Measurements from ENCODE around the gene EPO.
"Not testable (repeated sequence)": the region's sequence is repeated elsewhere in the genome, so short reads cannot be mapped to it uniquely, and the experiment has no call there.

The EPO gene

GRCh38 chr7:100739934-100740333 is 19.7 kb downstream of the EPO start:
- DNase-seq (ENCODE audit: low spot score): no peak

- no peak for DNase-seq (ENCODE audit: low spot score)
These were observed 24.3 kb downstream of the EPO start for GRCh38 chr7:100744605-100745004.

- DNase-seq (ENCODE audit: low spot score): no peak
These were observed 24.9 kb downstream of the EPO start for GRCh38 chr7:100745184-100745583.

GRCh38 chr7:100752994-100753393 is 32.7 kb downstream of the EPO start:
- DNase-seq (ENCODE audit: low spot score): no peak

GRCh38 chr7:100753750-100754149 is 33.5 kb downstream of the EPO start:
- DNase-seq (ENCODE audit: low spot score): no peak

- no peak for DNase-seq (ENCODE audit: low spot score)
These were observed 39.3 kb downstream of the EPO start for GRCh38 chr7:100759357-100760171.

- DNase-seq (ENCODE audit: low spot score): not testable (repeated sequence)
These were observed 42.6 kb downstream of the EPO start for GRCh38 chr7:100762841-100763240.

- no peak for DNase-seq (ENCODE audit: low spot score)
These were observed 43.4 kb downstream of the EPO start for GRCh38 chr7:100763556-100764140.

- DNase-seq (ENCODE audit: low spot score): no peak
These were observed 44.6 kb downstream of the EPO start for GRCh38 chr7:100764841-100765240.

- no peak for DNase-seq (ENCODE audit: low spot score)
These were observed 45.0 kb downstream of the EPO start for GRCh38 chr7:100765250-100765649.

- no peak for DNase-seq (ENCODE audit: low spot score)
These were observed 48.5 kb downstream of the EPO start for GRCh38 chr7:100768784-100769183.

All from HuH-7 (cell line).